A549 (cell line): Measurements from ENCODE around the gene GFPT1.

Source experiments
- CTCF ChIP-seq: fragments of >200 bp; sonication (Bioruptor Twin); formaldehyde crosslinking; IDR thresholded peaks from 3 replicates; pipeline ENCODE4 v1.5.1; 2016
- EHMT2 ChIP-seq: fragments of 200-600 bp; sonication (generic); IDR thresholded peaks from 2 replicates; pipeline ENCODE4 v1.6.1; 2016; ENCODE audit warnings: antibody characterized with exemption, low read depth, mild to moderate bottlenecking, moderate library complexity
- EP300 ChIP-seq, 2 experiments: fragments of >200 bp; sonication (Bioruptor Twin); formaldehyde crosslinking; IDR thresholded peaks; 2 replicates in 1 of 2; 3 replicates in 1 of 2; pipeline ENCODE4 v1.6.1; 2016 to 2017
- ESRRA ChIP-seq: fragments of 150-350 bp; IDR thresholded peaks from 2 replicates; pipeline ENCODE4 v1.6.1; 2014; ENCODE audit warnings: mild to moderate bottlenecking, low read length, borderline replicate concordance
- FOSL2 ChIP-seq, 2 experiments: fragments of 450-650 bp in 1 of 2; fragments of >200 bp in 1 of 2; sonication (Bioruptor Twin) in 1 of 2; formaldehyde crosslinking; IDR thresholded peaks; 2 replicates each; pipeline versions ENCODE4 v1.5.0 to v1.6.1; 2016 to 2020; ENCODE audit warnings: mild to moderate bottlenecking in 1 of 2, moderate library complexity in 1 of 2
- HOXA7 ChIP-seq: fragments of 250-450 bp; sonication (Bioruptor Pico); IDR thresholded peaks from 2 replicates; pipeline ENCODE4 v1.5.0; 2020; ENCODE audit warnings: mild to moderate bottlenecking, moderate library complexity
- JUN ChIP-seq, 2 experiments: fragments of >200 bp; sonication (Bioruptor Twin); formaldehyde crosslinking; IDR thresholded peaks; 2 replicates in 1 of 2; 3 replicates in 1 of 2; pipeline ENCODE4 v1.6.1; 2016 to 2017
- JUNB ChIP-seq: fragments of >200 bp; sonication (Bioruptor Twin); formaldehyde crosslinking; IDR thresholded peaks from 2 replicates; pipeline ENCODE4 v1.6.1; 2016
- KDM5A ChIP-seq: fragments of 200-600 bp; sonication (generic); IDR thresholded peaks from 2 replicates; pipeline ENCODE4 v1.6.1; 2016; ENCODE audit warnings: antibody characterized with exemption, mild to moderate bottlenecking
- MAX ChIP-seq: IDR thresholded peaks from 2 replicates; pipeline ENCODE4 v1.6.1; 2012
- NFE2L2 ChIP-seq: fragments of 150-350 bp; conservative IDR thresholded peaks from 2 replicates; pipeline ENCODE4 v1.6.1; 2014; ENCODE audit warnings: low read length
- POLR2AphosphoS2 ChIP-seq: conservative IDR thresholded peaks from 2 replicates; pipeline ENCODE4 v1.6.1; 2012; ENCODE audit warnings: low read length, improper control_type of control experiment, inconsistent platforms
- REST ChIP-seq: fragments of 200-600 bp; sonication (generic); IDR thresholded peaks from 2 replicates; pipeline ENCODE4 v1.6.1; 2016; ENCODE audit warnings: antibody characterized with exemption, mild to moderate bottlenecking, moderate library complexity
- TF ChIP-seq, protein P1 (sequence below): fragments of 150-350 bp; IDR thresholded peaks from 2 replicates; pipeline ENCODE4 v1.6.1; 2014; ENCODE audit warnings: low read depth, mild to moderate bottlenecking, low read length

GRCh38 chr2:69395866-69396265 lies 8.8 kb upstream of the GFPT1 start:
- TF ChIP-seq CTCF, result no peak
- TF ChIP-seq JUNB, result no peak
- TF ChIP-seq MAX, result no peak
- no peak for TF ChIP-seq NFE2L2
- TF ChIP-seq, protein P1, sequence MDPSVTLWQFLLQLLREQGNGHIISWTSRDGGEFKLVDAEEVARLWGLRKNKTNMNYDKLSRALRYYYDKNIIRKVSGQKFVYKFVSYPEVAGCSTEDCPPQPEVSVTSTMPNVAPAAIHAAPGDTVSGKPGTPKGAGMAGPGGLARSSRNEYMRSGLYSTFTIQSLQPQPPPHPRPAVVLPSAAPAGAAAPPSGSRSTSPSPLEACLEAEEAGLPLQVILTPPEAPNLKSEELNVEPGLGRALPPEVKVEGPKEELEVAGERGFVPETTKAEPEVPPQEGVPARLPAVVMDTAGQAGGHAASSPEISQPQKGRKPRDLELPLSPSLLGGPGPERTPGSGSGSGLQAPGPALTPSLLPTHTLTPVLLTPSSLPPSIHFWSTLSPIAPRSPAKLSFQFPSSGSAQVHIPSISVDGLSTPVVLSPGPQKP, result no peak
- TF ChIP-seq POLR2AphosphoS2, result no peak
- no peak for TF ChIP-seq JUN (IDR thresholded peaks at IDR 0.05)
- TF ChIP-seq EP300 (IDR thresholded peaks at IDR 0.05), result no peak
- TF ChIP-seq HOXA7 (CRISPR knock-in tag), result no peak
- no peak for TF ChIP-seq EHMT2
- TF ChIP-seq KDM5A, result no peak
- TF ChIP-seq FOSL2 (IDR thresholded peaks at IDR 0.05), result no peak
- no peak for TF ChIP-seq FOSL2 (CRISPR knock-in tag; IDR thresholded peaks at IDR 0.05)
- TF ChIP-seq REST, result no peak
- no peak for TF ChIP-seq ESRRA
